GM23338 (cell line): ENCODE measurements around the gene SLC41A3. TPM values are rescaled to one million over a fixed set of nuclear protein-coding genes. Genes with fewer than 3 reads are reported as not detected.

Experiments used
- ATAC-seq: fragments of 200-7000 bp; cut with Tn5 transposase; 3 replicates; pipeline ENCODE4 v1.9.1; 2020
- DNase-seq: peaks from one replicate; pipeline ENCODE4 v3.0.0-alpha.2; 2015; ENCODE audit warnings: low spot score
- H2AFZ ChIP-seq: fragments of 200-600 bp; sonication (generic); 2 replicates; pipeline ENCODE4 v1.8.0; 2016; ENCODE audit warnings: antibody characterized with exemption, mild to moderate bottlenecking, moderate library complexity
- H3F3A ChIP-seq: fragments of 200-600 bp; sonication (generic); replicated peaks from 2 replicates; pipeline ENCODE4 v1.8.0; 2017; ENCODE audit warnings: antibody characterized with exemption, mixed run types, low read depth
- H3K27ac ChIP-seq: fragments of 200-600 bp; sonication (generic); 2 replicates; pipeline ENCODE4 v1.6.1; 2016; ENCODE audit warnings: low read depth
- H3K27me3 ChIP-seq: fragments of 200-600 bp; sonication (generic); 2 replicates; pipeline ENCODE4 v1.8.0; 2016; ENCODE audit warnings: mild to moderate bottlenecking, mixed run types, moderate library complexity; ENCODE audit not compliant: insufficient read depth
- H3K36me3 ChIP-seq: fragments of 200-600 bp; sonication (generic); 2 replicates; pipeline ENCODE4 v1.8.0; 2016; ENCODE audit warnings: mild to moderate bottlenecking; ENCODE audit not compliant: insufficient read depth
- H3K4me1 ChIP-seq: fragments of 200-600 bp; sonication (generic); 2 replicates; pipeline ENCODE4 v1.8.0; 2016; ENCODE audit warnings: mild to moderate bottlenecking, moderate library complexity; ENCODE audit not compliant: insufficient read depth
- H3K4me2 ChIP-seq: fragments of 200-600 bp; sonication (generic); 2 replicates; pipeline ENCODE4 v1.7.1; 2017; ENCODE audit warnings: mixed run types
- H3K4me3 ChIP-seq: fragments of 200-600 bp; sonication (generic); 2 replicates; pipeline ENCODE4 v1.6.1; 2016; ENCODE audit warnings: mixed run types
- H3K79me2 ChIP-seq: fragments of 200-600 bp; sonication (generic); replicated peaks from 2 replicates; pipeline ENCODE4 v1.8.0; 2017; ENCODE audit warnings: mild to moderate bottlenecking; ENCODE audit not compliant: insufficient read depth
- H3K9me2 ChIP-seq: fragments of 200-600 bp; sonication (generic); 2 replicates; pipeline ENCODE4 v1.8.0; 2017; ENCODE audit not compliant: insufficient read depth
- H4K20me1 ChIP-seq: fragments of 200-600 bp; sonication (generic); replicated peaks from 2 replicates; pipeline ENCODE4 v1.8.0; 2017; ENCODE audit warnings: mild to moderate bottlenecking; ENCODE audit not compliant: insufficient read depth
- H3K27ac Mint-ChIP-seq: 2 replicates; pipeline ENCODE4 v1.8.0; 2020; ENCODE audit warnings: inconsistent platforms, mild to moderate bottlenecking, moderate library complexity, mixed read lengths
- H3K27me3 Mint-ChIP-seq: 3 replicates; pipeline ENCODE4 v1.8.0; 2022; ENCODE audit warnings: low read depth, mild to moderate bottlenecking, moderate library complexity, mixed read lengths, inconsistent platforms; ENCODE audit not compliant: insufficient read depth, poor library complexity
- H3K36me3 Mint-ChIP-seq: 3 replicates; pipeline ENCODE4 v1.8.0; 2021; ENCODE audit warnings: low read depth, mild to moderate bottlenecking, inconsistent platforms, moderate library complexity, mixed read lengths
- H3K4me1 Mint-ChIP-seq: 3 replicates; pipeline ENCODE4 v1.8.0; 2020; ENCODE audit warnings: mild to moderate bottlenecking, inconsistent platforms, mixed read lengths
- H3K4me3 Mint-ChIP-seq: 3 replicates; pipeline ENCODE4 v1.8.0; 2021; ENCODE audit warnings: moderate library complexity, mild to moderate bottlenecking, inconsistent platforms, mixed read lengths
- H3K9me3 Mint-ChIP-seq: 3 replicates; pipeline ENCODE4 v1.8.0; 2020; ENCODE audit warnings: moderate library complexity, mild to moderate bottlenecking, inconsistent platforms, mixed read lengths
- CREB1 ChIP-seq: fragments of 250-450 bp; sonication (Bioruptor Pico); IDR thresholded peaks from 2 replicates; pipeline ENCODE4 v1.5.0; 2020; ENCODE audit warnings: low read depth, mild to moderate bottlenecking, moderate library complexity
- EZH2 ChIP-seq: fragments of 200-600 bp; sonication (generic); IDR thresholded peaks from one replicate; pipeline ENCODE4 v1.8.0; 2017; ENCODE audit warnings: antibody characterized with exemption, mild to moderate bottlenecking, low read depth; ENCODE audit not compliant: unreplicated experiment
- EZH2phosphoT487 ChIP-seq: fragments of 200-600 bp; sonication (generic); IDR thresholded peaks from one replicate; pipeline ENCODE4 v1.8.1; 2018; ENCODE audit warnings: antibody characterized with exemption; ENCODE audit not compliant: unreplicated experiment
- JUNB ChIP-seq: IDR thresholded peaks from one replicate; pipeline ENCODE4 v1.6.1; 2016; ENCODE audit warnings: antibody characterized with exemption; ENCODE audit not compliant: unreplicated experiment
- NANOG ChIP-seq: IDR thresholded peaks from 2 replicates; pipeline ENCODE4 v1.6.1; 2016; ENCODE audit warnings: antibody characterized with exemption, borderline replicate concordance
- POLR2AphosphoS5 ChIP-seq: IDR thresholded peaks from 2 replicates; pipeline ENCODE4 v1.6.1; 2016; ENCODE audit warnings: antibody characterized with exemption, low read depth
- STAT1 ChIP-seq: IDR thresholded peaks from one replicate; pipeline ENCODE4 v1.6.1; 2016; ENCODE audit warnings: antibody characterized with exemption; ENCODE audit not compliant: unreplicated experiment
- ZNF114 ChIP-seq: fragments of 250-450 bp; sonication (Bioruptor Pico); IDR thresholded peaks from 2 replicates; pipeline ENCODE4 v1.5.0; 2020; ENCODE audit warnings: mild to moderate bottlenecking, moderate library complexity
- ZNF331 ChIP-seq: fragments of 250-450 bp; sonication (Bioruptor Pico); IDR thresholded peaks from 2 replicates; pipeline ENCODE4 v1.5.0; 2020; ENCODE audit warnings: low read depth, mild to moderate bottlenecking, moderate library complexity
- polyA plus RNA-seq: library from polyadenylated mRNA; unstranded; fragments of >200 nt; fragmentation: Nextera tagmentation; extraction: Ambion mirVana; gene quantifications from 2 replicates; pipeline ENCODE4 v1.2.1, GENCODE V29; 2016
- total RNA-seq: library from RNA; depleted of rRNA; stranded (reverse); fragments of >200 nt; shearing (Covaris generic); gene quantifications from 2 replicates; pipeline ENCODE4 v1.2.3, GENCODE V29; 2014
- TF ChIP-seq, protein P1 (sequence below): IDR thresholded peaks from 2 replicates; pipeline ENCODE4 v1.6.1; 2016; ENCODE audit warnings: antibody characterized with exemption
- TF ChIP-seq, protein P2 (sequence below): IDR thresholded peaks from one replicate; pipeline ENCODE4 v1.6.1; 2018; ENCODE audit warnings: antibody characterized with exemption; ENCODE audit not compliant: unreplicated experiment
- TF ChIP-seq, protein P3 (sequence below): fragments of 250-450 bp; sonication (Bioruptor Pico); IDR thresholded peaks from 2 replicates; pipeline ENCODE4 v1.5.0; 2020; ENCODE audit warnings: mild to moderate bottlenecking, moderate library complexity
- TF ChIP-seq, protein P4 (sequence below), 2 experiments: fragments of 200-600 bp in 1 of 2; sonication (generic) in 1 of 2; conservative IDR thresholded peaks; 2 replicates each; pipeline versions ENCODE4 v1.5.1 to v1.6.1; 2016 to 2017; ENCODE audit warnings: antibody characterized with exemption in 2 of 2, low read depth in 2 of 2, mild to moderate bottlenecking in 2 of 2, moderate library complexity in 1 of 2

Gene SLC41A3
- total and polyA plus RNA-seq, 2 experiments from 2014 or later = 12.1 to 29.8 TPM

DNA sequence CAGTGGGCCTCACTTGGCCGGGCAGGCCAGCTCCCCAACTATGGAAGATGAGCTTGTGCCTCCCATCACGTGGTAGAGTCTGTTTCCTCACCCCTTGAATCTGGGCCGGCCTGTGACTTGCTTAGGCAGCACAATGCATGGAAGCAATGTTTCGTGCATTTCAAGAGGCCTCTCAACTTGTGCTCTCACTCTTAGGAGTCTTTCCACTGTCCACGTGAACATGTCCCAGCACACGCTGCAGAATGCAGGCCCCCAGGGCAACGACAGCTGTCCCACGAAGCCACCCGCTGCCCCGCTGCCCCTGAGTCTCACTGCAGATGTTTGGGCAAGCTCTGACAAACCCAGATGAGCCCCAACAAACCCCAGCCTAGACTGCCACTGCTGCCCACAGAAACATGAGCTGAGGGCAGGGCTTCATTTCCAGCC lies 27.2 kb upstream of the SLC41A3 start:
- Histone ChIP-seq H3K4me3 (no peak overlapping the region), H3K4me1 (no peaks in the 10 kb centered on the region), H3K27ac (no peak overlapping the region), H2AFZ (no peak overlapping the region), H3K27me3 (no peaks in the 10 kb centered on the region), H3K9me2 (no peaks in the 10 kb centered on the region), H4K20me1 (no peaks in the 10 kb centered on the region), H3K4me2 (no peak overlapping the region), H3F3A (no peaks in the 10 kb centered on the region), H3K36me3 (no peaks in the 10 kb centered on the region), H3K79me2 (no peaks in the 10 kb centered on the region)
- Mint-ChIP-seq H3K4me1 (no peaks in the 10 kb centered on the region), H3K27me3 (peaks cover 2% of the 10 kb centered on the region), H3K27ac (no peak overlapping the region), H3K4me3 (no peak overlapping the region), H3K9me3 (no peaks in the 10 kb centered on the region), H3K36me3 (no peaks in the 10 kb centered on the region)
- ATAC-seq (no peak), DNase-seq (no peak)
- TF ChIP-seq, protein P1, sequence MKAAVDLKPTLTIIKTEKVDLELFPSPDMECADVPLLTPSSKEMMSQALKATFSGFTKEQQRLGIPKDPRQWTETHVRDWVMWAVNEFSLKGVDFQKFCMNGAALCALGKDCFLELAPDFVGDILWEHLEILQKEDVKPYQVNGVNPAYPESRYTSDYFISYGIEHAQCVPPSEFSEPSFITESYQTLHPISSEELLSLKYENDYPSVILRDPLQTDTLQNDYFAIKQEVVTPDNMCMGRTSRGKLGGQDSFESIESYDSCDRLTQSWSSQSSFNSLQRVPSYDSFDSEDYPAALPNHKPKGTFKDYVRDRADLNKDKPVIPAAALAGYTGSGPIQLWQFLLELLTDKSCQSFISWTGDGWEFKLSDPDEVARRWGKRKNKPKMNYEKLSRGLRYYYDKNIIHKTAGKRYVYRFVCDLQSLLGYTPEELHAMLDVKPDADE = no peak
- TF ChIP-seq EZH2phosphoT487 (no peak), JUNB (no peak), ZNF114 (CRISPR knock-in tag) (no peak), CREB1 (CRISPR knock-in tag) (no peak), EZH2 (no peak), STAT1 (no peak), POLR2AphosphoS5 (no peak), ZNF331 (CRISPR knock-in tag) (no peak), NANOG (no peak)
- TF ChIP-seq, protein P2, sequence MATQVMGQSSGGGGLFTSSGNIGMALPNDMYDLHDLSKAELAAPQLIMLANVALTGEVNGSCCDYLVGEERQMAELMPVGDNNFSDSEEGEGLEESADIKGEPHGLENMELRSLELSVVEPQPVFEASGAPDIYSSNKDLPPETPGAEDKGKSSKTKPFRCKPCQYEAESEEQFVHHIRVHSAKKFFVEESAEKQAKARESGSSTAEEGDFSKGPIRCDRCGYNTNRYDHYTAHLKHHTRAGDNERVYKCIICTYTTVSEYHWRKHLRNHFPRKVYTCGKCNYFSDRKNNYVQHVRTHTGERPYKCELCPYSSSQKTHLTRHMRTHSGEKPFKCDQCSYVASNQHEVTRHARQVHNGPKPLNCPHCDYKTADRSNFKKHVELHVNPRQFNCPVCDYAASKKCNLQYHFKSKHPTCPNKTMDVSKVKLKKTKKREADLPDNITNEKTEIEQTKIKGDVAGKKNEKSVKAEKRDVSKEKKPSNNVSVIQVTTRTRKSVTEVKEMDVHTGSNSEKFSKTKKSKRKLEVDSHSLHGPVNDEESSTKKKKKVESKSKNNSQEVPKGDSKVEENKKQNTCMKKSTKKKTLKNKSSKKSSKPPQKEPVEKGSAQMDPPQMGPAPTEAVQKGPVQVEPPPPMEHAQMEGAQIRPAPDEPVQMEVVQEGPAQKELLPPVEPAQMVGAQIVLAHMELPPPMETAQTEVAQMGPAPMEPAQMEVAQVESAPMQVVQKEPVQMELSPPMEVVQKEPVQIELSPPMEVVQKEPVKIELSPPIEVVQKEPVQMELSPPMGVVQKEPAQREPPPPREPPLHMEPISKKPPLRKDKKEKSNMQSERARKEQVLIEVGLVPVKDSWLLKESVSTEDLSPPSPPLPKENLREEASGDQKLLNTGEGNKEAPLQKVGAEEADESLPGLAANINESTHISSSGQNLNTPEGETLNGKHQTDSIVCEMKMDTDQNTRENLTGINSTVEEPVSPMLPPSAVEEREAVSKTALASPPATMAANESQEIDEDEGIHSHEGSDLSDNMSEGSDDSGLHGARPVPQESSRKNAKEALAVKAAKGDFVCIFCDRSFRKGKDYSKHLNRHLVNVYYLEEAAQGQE = no peak
- TF ChIP-seq, protein P3, sequence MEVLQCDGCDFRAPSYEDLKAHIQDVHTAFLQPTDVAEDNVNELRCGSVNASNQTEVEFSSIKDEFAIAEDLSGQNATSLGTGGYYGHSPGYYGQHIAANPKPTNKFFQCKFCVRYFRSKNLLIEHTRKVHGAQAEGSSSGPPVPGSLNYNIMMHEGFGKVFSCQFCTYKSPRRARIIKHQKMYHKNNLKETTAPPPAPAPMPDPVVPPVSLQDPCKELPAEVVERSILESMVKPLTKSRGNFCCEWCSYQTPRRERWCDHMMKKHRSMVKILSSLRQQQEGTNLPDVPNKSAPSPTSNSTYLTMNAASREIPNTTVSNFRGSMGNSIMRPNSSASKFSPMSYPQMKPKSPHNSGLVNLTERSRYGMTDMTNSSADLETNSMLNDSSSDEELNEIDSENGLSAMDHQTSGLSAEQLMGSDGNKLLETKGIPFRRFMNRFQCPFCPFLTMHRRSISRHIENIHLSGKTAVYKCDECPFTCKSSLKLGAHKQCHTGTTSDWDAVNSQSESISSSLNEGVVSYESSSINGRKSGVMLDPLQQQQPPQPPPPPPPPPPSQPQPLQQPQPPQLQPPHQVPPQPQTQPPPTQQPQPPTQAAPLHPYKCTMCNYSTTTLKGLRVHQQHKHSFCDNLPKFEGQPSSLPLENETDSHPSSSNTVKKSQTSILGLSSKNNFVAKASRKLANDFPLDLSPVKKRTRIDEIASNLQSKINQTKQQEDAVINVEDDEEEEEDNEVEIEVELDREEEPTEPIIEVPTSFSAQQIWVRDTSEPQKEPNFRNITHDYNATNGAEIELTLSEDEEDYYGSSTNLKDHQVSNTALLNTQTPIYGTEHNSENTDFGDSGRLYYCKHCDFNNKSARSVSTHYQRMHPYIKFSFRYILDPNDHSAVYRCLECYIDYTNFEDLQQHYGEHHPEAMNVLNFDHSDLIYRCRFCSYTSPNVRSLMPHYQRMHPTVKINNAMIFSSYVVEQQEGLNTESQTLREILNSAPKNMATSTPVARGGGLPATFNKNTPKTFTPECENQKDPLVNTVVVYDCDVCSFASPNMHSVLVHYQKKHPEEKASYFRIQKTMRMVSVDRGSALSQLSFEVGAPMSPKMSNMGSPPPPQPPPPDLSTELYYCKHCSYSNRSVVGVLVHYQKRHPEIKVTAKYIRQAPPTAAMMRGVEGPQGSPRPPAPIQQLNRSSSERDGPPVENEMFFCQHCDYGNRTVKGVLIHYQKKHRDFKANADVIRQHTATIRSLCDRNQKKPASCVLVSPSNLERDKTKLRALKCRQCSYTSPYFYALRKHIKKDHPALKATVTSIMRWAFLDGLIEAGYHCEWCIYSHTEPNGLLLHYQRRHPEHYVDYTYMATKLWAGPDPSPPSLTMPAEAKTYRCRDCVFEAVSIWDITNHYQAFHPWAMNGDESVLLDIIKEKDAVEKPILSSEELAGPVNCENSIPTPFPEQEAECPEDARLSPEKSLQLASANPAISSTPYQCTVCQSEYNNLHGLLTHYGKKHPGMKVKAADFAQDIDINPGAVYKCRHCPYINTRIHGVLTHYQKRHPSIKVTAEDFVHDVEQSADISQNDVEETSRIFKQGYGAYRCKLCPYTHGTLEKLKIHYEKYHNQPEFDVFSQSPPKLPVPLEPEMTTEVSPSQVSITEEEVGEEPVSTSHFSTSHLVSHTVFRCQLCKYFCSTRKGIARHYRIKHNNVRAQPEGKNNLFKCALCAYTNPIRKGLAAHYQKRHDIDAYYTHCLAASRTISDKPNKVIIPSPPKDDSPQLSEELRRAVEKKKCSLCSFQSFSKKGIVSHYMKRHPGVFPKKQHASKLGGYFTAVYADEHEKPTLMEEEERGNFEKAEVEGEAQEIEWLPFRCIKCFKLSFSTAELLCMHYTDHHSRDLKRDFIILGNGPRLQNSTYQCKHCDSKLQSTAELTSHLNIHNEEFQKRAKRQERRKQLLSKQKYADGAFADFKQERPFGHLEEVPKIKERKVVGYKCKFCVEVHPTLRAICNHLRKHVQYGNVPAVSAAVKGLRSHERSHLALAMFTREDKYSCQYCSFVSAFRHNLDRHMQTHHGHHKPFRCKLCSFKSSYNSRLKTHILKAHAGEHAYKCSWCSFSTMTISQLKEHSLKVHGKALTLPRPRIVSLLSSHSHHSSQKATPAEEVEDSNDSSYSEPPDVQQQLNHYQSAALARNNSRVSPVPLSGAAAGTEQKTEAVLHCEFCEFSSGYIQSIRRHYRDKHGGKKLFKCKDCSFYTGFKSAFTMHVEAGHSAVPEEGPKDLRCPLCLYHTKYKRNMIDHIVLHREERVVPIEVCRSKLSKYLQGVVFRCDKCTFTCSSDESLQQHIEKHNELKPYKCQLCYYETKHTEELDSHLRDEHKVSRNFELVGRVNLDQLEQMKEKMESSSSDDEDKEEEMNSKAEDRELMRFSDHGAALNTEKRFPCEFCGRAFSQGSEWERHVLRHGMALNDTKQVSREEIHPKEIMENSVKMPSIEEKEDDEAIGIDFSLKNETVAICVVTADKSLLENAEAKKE = no peak
- TF ChIP-seq, protein P4, sequence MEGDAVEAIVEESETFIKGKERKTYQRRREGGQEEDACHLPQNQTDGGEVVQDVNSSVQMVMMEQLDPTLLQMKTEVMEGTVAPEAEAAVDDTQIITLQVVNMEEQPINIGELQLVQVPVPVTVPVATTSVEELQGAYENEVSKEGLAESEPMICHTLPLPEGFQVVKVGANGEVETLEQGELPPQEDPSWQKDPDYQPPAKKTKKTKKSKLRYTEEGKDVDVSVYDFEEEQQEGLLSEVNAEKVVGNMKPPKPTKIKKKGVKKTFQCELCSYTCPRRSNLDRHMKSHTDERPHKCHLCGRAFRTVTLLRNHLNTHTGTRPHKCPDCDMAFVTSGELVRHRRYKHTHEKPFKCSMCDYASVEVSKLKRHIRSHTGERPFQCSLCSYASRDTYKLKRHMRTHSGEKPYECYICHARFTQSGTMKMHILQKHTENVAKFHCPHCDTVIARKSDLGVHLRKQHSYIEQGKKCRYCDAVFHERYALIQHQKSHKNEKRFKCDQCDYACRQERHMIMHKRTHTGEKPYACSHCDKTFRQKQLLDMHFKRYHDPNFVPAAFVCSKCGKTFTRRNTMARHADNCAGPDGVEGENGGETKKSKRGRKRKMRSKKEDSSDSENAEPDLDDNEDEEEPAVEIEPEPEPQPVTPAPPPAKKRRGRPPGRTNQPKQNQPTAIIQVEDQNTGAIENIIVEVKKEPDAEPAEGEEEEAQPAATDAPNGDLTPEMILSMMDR (conservative IDR thresholded peaks at IDR 0.05; ENCODE audit: low read depth in 2 of 2) = no peak
